ENCODE data around the gene OSM.

Gene OSM

GRCh38 chr22:30266445-30267381, at the start of gene OSM:
TSS of gene OSM (minus strand) at chr22:30266851. CDS start at chr22:30266799, 52 bp downstream.
- H3K27ac Mint-ChIP-seq: peak within 1 kb of the TSS; percentile 98
- no peaks in the 10 kb centered on the region for H3K9me3 Mint-ChIP-seq
- peaks cover 71% of the 10 kb centered on the region for H3K4me1 Mint-ChIP-seq
- DNase-seq (ENCODE audit: low spot score in 2 of 2) (peak; percentile 67 to 94), ATAC-seq (peak; percentile 64)
- H3K36me3 Mint-ChIP-seq: peaks cover 69% of the 10 kb centered on the region
- peak within 1 kb of the TSS; percentile 92 for H3K4me3 Mint-ChIP-seq

- no peak for DNase-seq (ENCODE audit: low spot score in 2 of 2)
- Mint-ChIP-seq H3K9me3 (no peaks in the 10 kb centered on the region), H3K4me3 (no peak overlapping the region), H3K36me3 (peaks cover 23% of the 10 kb centered on the region), H3K4me1 (peaks cover 92% of the 10 kb centered on the region), H3K27ac (peak overlapping the region; percentile 88)
- ATAC-seq: no peak
Observed at GRCh38 chr22:30315962-30316576, 49.4 kb upstream of the OSM start.

GRCh38 chr22:30314915-30315314, 48.3 kb upstream of the OSM start:
- H3K9me3 Mint-ChIP-seq: no peaks in the 10 kb centered on the region
- peaks cover 92% of the 10 kb centered on the region for H3K4me1 Mint-ChIP-seq
- peak in 1 of 2 donors; percentile 60 for DNase-seq (ENCODE audit: low spot score in 2 of 2)
- peaks cover 15% of the 10 kb centered on the region for H3K36me3 Mint-ChIP-seq
- peak; percentile 83 for ATAC-seq
- peak overlapping the region; percentile 88 for H3K27ac Mint-ChIP-seq
- H3K4me3 Mint-ChIP-seq: peak overlapping the region; percentile 51

GRCh38 chr22:30313527-30314363, 47.1 kb upstream of the OSM start:
- DNase-seq (ENCODE audit: low spot score in 2 of 2): no peak
- Mint-ChIP-seq H3K4me3 (peak overlapping the region; percentile 51), H3K36me3 (peaks cover 16% of the 10 kb centered on the region)

GRCh38 chr22:30312053-30312452, 45.4 kb upstream of the OSM start:
- ATAC-seq (peak; percentile 38), DNase-seq (ENCODE audit: low spot score in 2 of 2) (no peak)

More at GRCh38 chr22:30313527-30314363, 47.1 kb upstream of the OSM start:
- H3K4me1 Mint-ChIP-seq: peaks cover 90% of the 10 kb centered on the region
- ATAC-seq: no peak
- no peaks in the 10 kb centered on the region for H3K9me3 Mint-ChIP-seq
- peak overlapping the region; percentile 92 for H3K27ac Mint-ChIP-seq

GRCh38 chr22:30310881-30311771, 44.5 kb upstream of the OSM start:
- Mint-ChIP-seq H3K4me3 (no peak overlapping the region), H3K27ac (peak overlapping the region; percentile 98), H3K9me3 (no peaks in the 10 kb centered on the region), H3K36me3 (peaks cover 23% of the 10 kb centered on the region), H3K4me1 (peaks cover 95% of the 10 kb centered on the region)
- DNase-seq (ENCODE audit: low spot score in 2 of 2): no peak
- no peak for ATAC-seq

More at GRCh38 chr22:30312053-30312452, 45.4 kb upstream of the OSM start:
- Mint-ChIP-seq H3K9me3 (no peaks in the 10 kb centered on the region), H3K4me3 (peak overlapping the region; percentile 1), H3K36me3 (peaks cover 23% of the 10 kb centered on the region), H3K27ac (peak overlapping the region; percentile 92), H3K4me1 (peaks cover 91% of the 10 kb centered on the region)

GRCh38 chr22:30309951-30310741, 43.5 kb upstream of the OSM start:
- H3K36me3 Mint-ChIP-seq: peaks cover 19% of the 10 kb centered on the region
- peak; percentile 50 for ATAC-seq
- peaks cover 95% of the 10 kb centered on the region for H3K4me1 Mint-ChIP-seq
- peak overlapping the region; percentile 98 for H3K27ac Mint-ChIP-seq
- H3K4me3 Mint-ChIP-seq: peak overlapping the region; percentile 44
- no peak for DNase-seq (ENCODE audit: low spot score in 2 of 2)
- H3K9me3 Mint-ChIP-seq: no peaks in the 10 kb centered on the region

- DNase-seq (ENCODE audit: low spot score in 2 of 2) (no peak), ATAC-seq (peak; percentile 45)
- Mint-ChIP-seq H3K4me3 (peak overlapping the region; percentile 70), H3K36me3 (peaks cover 14% of the 10 kb centered on the region), H3K27ac (peak overlapping the region; percentile 98), H3K4me1 (peaks cover 96% of the 10 kb centered on the region), H3K9me3 (no peaks in the 10 kb centered on the region)
Observed at GRCh38 chr22:30308518-30309230, 42.0 kb upstream of the OSM start.

- Mint-ChIP-seq H3K27ac (peak overlapping the region; percentile 98), H3K36me3 (peaks cover 11% of the 10 kb centered on the region)
Observed at GRCh38 chr22:30308093-30308492, 41.4 kb upstream of the OSM start.

GRCh38 chr22:30307041-30307574, 40.5 kb upstream of the OSM start:
- H3K36me3 Mint-ChIP-seq: peaks cover 16% of the 10 kb centered on the region
- ATAC-seq (no peak), DNase-seq (ENCODE audit: low spot score in 2 of 2) (no peak)
- H3K9me3 Mint-ChIP-seq: no peaks in the 10 kb centered on the region
- peaks cover 99% of the 10 kb centered on the region for H3K4me1 Mint-ChIP-seq
- peak overlapping the region; percentile 98 for H3K27ac Mint-ChIP-seq
- H3K4me3 Mint-ChIP-seq: peak overlapping the region; percentile 70

More at GRCh38 chr22:30308093-30308492, 41.4 kb upstream of the OSM start:
- H3K4me3 Mint-ChIP-seq: peak overlapping the region; percentile 70
- DNase-seq (ENCODE audit: low spot score in 2 of 2): no peak
- no peaks in the 10 kb centered on the region for H3K9me3 Mint-ChIP-seq
- ATAC-seq: no peak
- H3K4me1 Mint-ChIP-seq: peaks cover 99% of the 10 kb centered on the region

GRCh38 chr22:30306627-30307011, 40.0 kb upstream of the OSM start:
- Mint-ChIP-seq H3K36me3 (peaks cover 16% of the 10 kb centered on the region), H3K4me3 (peak overlapping the region; percentile 70), H3K27ac (peak overlapping the region; percentile 98), H3K9me3 (no peaks in the 10 kb centered on the region), H3K4me1 (peaks cover 99% of the 10 kb centered on the region)
- ATAC-seq (no peak), DNase-seq (ENCODE audit: low spot score in 2 of 2) (no peak)

GRCh38 chr22:30305906-30306626, 39.4 kb upstream of the OSM start:
- peak overlapping the region; percentile 98 for H3K27ac Mint-ChIP-seq
- peaks cover 99% of the 10 kb centered on the region for H3K4me1 Mint-ChIP-seq
- no peaks in the 10 kb centered on the region for H3K9me3 Mint-ChIP-seq
- DNase-seq (ENCODE audit: low spot score in 2 of 2) (peak in 1 of 2 donors; percentile 59), ATAC-seq (peak; percentile 76)
- H3K36me3 Mint-ChIP-seq: peaks cover 18% of the 10 kb centered on the region
- H3K4me3 Mint-ChIP-seq: peak overlapping the region; percentile 70
